ENCODE results near the gene TPRG1L. TPM values are rescaled to one million over a fixed set of nuclear protein-coding genes. Genes with fewer than 3 reads are reported as not detected.

TPRG1L gene
- total RNA-seq, 3 donors from 2014 or later (not counting 1 experiment from before 2014, with no cell fraction given) = 36.2 to 46.7 (median 37.9) TPM

GRCh38 chr1:3672231-3672970 lies 47.6 kb downstream of the TPRG1L start:
- 73% methylated on average over 21 of the region's 21 CpGs for WGBS (ENCODE audit: insufficient coverage)
- H3K27me3 ChIP-seq (ENCODE audit: control insufficient read depth, insufficient read depth, low read length) = no peaks in the 10 kb centered on the region
- peaks cover 27% of the 10 kb centered on the region for H3K4me1 ChIP-seq (ENCODE audit: control insufficient read depth, insufficient read depth, low read length)
- H3K36me3 ChIP-seq (ENCODE audit: control insufficient read depth, insufficient read depth, low read length) = no peaks in the 10 kb centered on the region
- Mint-ChIP-seq H3K27me3 (ENCODE audit: low read depth in 2 of 2) (peaks cover 4 to 10% of the 10 kb centered on the region in 2 donors), H3K4me1 (peaks cover 0 to 9% of the 10 kb centered on the region in 2 donors), H3K27ac (no peak overlapping the region), H3K4me3 (no peak overlapping the region), H3K9me3 (no peaks in the 10 kb centered on the region), H3K36me3 (no peaks in the 10 kb centered on the region)
- intact Hi-C loops (cut with micrococcal nuclease) = no loop called here
- ATAC-seq (no peak), DNase-seq (no peak)
- no peak overlapping the region for H3K27ac ChIP-seq (ENCODE audit: low read length)
- H3K4me3 ChIP-seq (ENCODE audit: low read length) = no peak overlapping the region
- H3K9me3 ChIP-seq (ENCODE audit: control insufficient read depth, insufficient read depth, low read length) = no peaks in the 10 kb centered on the region
- TF ChIP-seq CTCF (IDR thresholded peaks at IDR 0.05) = no peak

- no peak for TF ChIP-seq CTCF (IDR thresholded peaks at IDR 0.05)
- peaks cover 0 to 14% of the 10 kb centered on the region in 2 donors for H3K4me1 Mint-ChIP-seq
- ATAC-seq = no peak
Measured at GRCh38 chr1:3672971-3673361, 48.2 kb downstream of the TPRG1L start.

DNA sequence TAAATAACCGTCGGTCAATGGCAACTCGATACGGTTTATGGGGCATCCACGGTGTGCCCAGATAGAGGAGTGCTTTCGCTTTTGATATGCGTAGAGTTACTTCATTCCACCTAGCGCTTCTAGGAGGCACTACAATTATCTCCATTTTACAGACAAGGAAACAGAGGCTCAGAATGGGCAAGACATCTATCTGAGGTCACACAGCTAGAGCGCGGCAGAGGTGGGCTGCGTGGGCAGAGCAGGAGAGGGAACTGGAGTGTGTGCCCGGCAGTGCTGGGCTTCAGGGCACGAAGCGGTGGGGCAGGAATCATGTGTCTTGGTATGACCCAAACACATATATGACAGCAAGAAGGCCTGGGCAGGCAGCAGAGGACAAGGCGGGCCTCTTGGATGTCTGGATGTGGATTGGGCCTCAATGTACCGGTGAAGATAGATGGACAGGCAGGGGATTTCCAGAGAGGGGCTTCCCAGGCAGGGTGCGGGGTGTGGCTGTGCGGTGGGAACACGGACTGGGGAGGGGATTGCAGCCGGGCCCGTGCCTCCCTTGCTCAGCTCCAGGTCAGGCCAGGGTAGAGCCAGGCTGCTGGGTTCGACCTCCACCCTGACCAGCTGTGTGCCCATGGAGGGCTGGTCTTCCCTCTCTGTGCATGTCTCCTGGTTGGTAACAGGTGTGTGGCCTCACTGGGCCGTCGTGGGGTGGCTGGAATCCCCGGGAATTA lies 48.7 kb downstream of the TPRG1L start:
- H3K36me3 Mint-ChIP-seq = no peaks in the 10 kb centered on the region
- TF ChIP-seq CTCF (IDR thresholded peaks at IDR 0.05) = no peak
- H3K27me3 Mint-ChIP-seq (ENCODE audit: low read depth in 2 of 2) = peaks cover under 1 to 2% of the 10 kb centered on the region in 2 donors
- Histone ChIP-seq H3K27me3 (ENCODE audit: control insufficient read depth, insufficient read depth, low read length) (no peaks in the 10 kb centered on the region), H3K36me3 (ENCODE audit: control insufficient read depth, insufficient read depth, low read length) (no peaks in the 10 kb centered on the region), H3K9me3 (ENCODE audit: control insufficient read depth, insufficient read depth, low read length) (no peaks in the 10 kb centered on the region), H3K4me1 (ENCODE audit: control insufficient read depth, insufficient read depth, low read length) (peaks cover 31% of the 10 kb centered on the region), H3K27ac (ENCODE audit: low read length) (no peak overlapping the region), H3K4me3 (ENCODE audit: low read length) (no peak overlapping the region)
- no peaks in the 10 kb centered on the region for H3K9me3 Mint-ChIP-seq
- WGBS (ENCODE audit: insufficient coverage) = 78% methylated on average over 25 of the region's 25 CpGs
- H3K27ac Mint-ChIP-seq = no peak overlapping the region
- DNase-seq = peak in 1 of 2 donors; percentile 28
- peaks cover 0 to 14% of the 10 kb centered on the region in 2 donors for H3K4me1 Mint-ChIP-seq
- no peak for ATAC-seq
- H3K4me3 Mint-ChIP-seq = peak overlapping the region; percentile 13
- intact Hi-C loops (cut with micrococcal nuclease) = no loop called here

More at GRCh38 chr1:3672971-3673361, 48.2 kb downstream of the TPRG1L start:
- no peak for DNase-seq
- WGBS (ENCODE audit: insufficient coverage) = 87% methylated on average over 17 of the region's 17 CpGs
- Histone ChIP-seq H3K36me3 (ENCODE audit: control insufficient read depth, insufficient read depth, low read length) (no peaks in the 10 kb centered on the region), H3K27me3 (ENCODE audit: control insufficient read depth, insufficient read depth, low read length) (no peaks in the 10 kb centered on the region), H3K4me3 (ENCODE audit: low read length) (no peak overlapping the region), H3K4me1 (ENCODE audit: control insufficient read depth, insufficient read depth, low read length) (peaks cover 27% of the 10 kb centered on the region), H3K9me3 (ENCODE audit: control insufficient read depth, insufficient read depth, low read length) (no peaks in the 10 kb centered on the region), H3K27ac (ENCODE audit: low read length) (no peak overlapping the region)
- Mint-ChIP-seq H3K27me3 (ENCODE audit: low read depth in 2 of 2) (peaks cover 4 to 7% of the 10 kb centered on the region in 2 donors), H3K36me3 (no peaks in the 10 kb centered on the region), H3K9me3 (no peaks in the 10 kb centered on the region), H3K27ac (no peak overlapping the region), H3K4me3 (no peak overlapping the region)
- intact Hi-C loops (cut with micrococcal nuclease) = no loop called here

All from natural killer cell (primary cell).